IMR-90 (cell line): Measurements from ENCODE around the gene PADI6. TPM values are rescaled to one million over a fixed set of nuclear protein-coding genes. Genes with fewer than 3 reads are reported as not detected.

ENCODE experiments used
- ATAC-seq: fragments of 200-7000 bp; cut with Tn5 transposase; 2 replicates; pipeline ENCODE4 v1.9.1; 2020; ENCODE audit warnings: low read depth, mild to moderate bottlenecking, moderate library complexity
- BruUV-seq: library from RNA; stranded (reverse); fragments of 400-500 nt; replicated peaks from 2 replicates; lab custom pipeline; 2021; lab: Mats Ljungman, UMichigan
- CTCF ChIA-PET: fragments of 300-600 bp; formaldehyde crosslinking; extraction: SDS; loops from one replicate; lab custom pipeline; 2021; ENCODE audit warnings: antibody characterized with exemption; lab: Yijun Ruan, JAX
- POLR2A ChIA-PET: fragments of 300-600 bp; sonication (Branson Sonifier 250); formaldehyde crosslinking; loops from one replicate; lab custom pipeline; 2022; ENCODE audit warnings: antibody characterized with exemption; ENCODE audit not compliant: unreplicated experiment; lab: Charles Lee
- DNase-seq: peaks from one replicate; pipeline ENCODE4 v3.0.0; 2013
- H2AFZ ChIP-seq: replicated peaks from 2 replicates; pipeline ENCODE3; 2013; ENCODE audit warnings: low read length, mild to moderate bottlenecking; ENCODE audit not compliant: poor library complexity
- H2AK5ac ChIP-seq: 2 replicates; pipeline ENCODE4 v1.6.1; 2013; ENCODE audit warnings: low read depth, low read length, inconsistent platforms
- H2AK9ac ChIP-seq: replicated peaks from 2 replicates; pipeline ENCODE3; 2013; ENCODE audit warnings: mild to moderate bottlenecking, low read depth, low read length, moderate library complexity; ENCODE audit not compliant: poor library complexity
- H2BK120ac ChIP-seq: 2 replicates; pipeline ENCODE4 v1.6.1; 2013; ENCODE audit warnings: low read depth, low read length, inconsistent platforms
- H2BK15ac ChIP-seq: 3 replicates; pipeline ENCODE4 v1.6.1; 2013; ENCODE audit warnings: low read depth, low read length, inconsistent platforms
- H2BK20ac ChIP-seq: 2 replicates; pipeline ENCODE4 v1.6.1; 2013; ENCODE audit warnings: low read depth, mild to moderate bottlenecking, inconsistent platforms, low read length, moderate library complexity
- H2BK5ac ChIP-seq: 2 replicates; pipeline ENCODE4 v1.6.1; 2013; ENCODE audit warnings: mild to moderate bottlenecking, low read depth, low read length, inconsistent platforms; ENCODE audit not compliant: poor library complexity, severe bottlenecking
- H3K14ac ChIP-seq: replicated peaks from 2 replicates; pipeline ENCODE4 v1.6.1; 2013; ENCODE audit warnings: low read depth, low read length, inconsistent platforms
- H3K18ac ChIP-seq: 2 replicates; pipeline ENCODE4 v1.6.1; 2013; ENCODE audit warnings: low read depth, low read length, control low read depth
- H3K23ac ChIP-seq: 2 replicates; pipeline ENCODE4 v1.6.1; 2013; ENCODE audit warnings: low read depth, low read length, inconsistent platforms
- H3K27ac ChIP-seq: 2 replicates; pipeline ENCODE4 v1.5.1; 2013; ENCODE audit warnings: mild to moderate bottlenecking, control low read depth, low read length; ENCODE audit not compliant: insufficient read depth
- H3K27me3 ChIP-seq: 2 replicates; pipeline ENCODE4 v1.6.1; 2013; ENCODE audit warnings: low read length; ENCODE audit not compliant: control insufficient read depth, insufficient read depth
- H3K36me3 ChIP-seq: 2 replicates; pipeline ENCODE4 v1.6.1; 2013; ENCODE audit warnings: low read length, mixed read lengths; ENCODE audit not compliant: control insufficient read depth, insufficient read depth
- H3K4ac ChIP-seq: 2 replicates; pipeline ENCODE4 v1.6.1; 2013; ENCODE audit warnings: low read depth, low read length, inconsistent platforms
- H3K4me1 ChIP-seq: 2 replicates; pipeline ENCODE4 v1.6.1; 2013; ENCODE audit warnings: low read length, mixed read lengths; ENCODE audit not compliant: control insufficient read depth, insufficient read depth
- H3K4me2 ChIP-seq: 2 replicates; pipeline ENCODE4 v1.6.1; 2013; ENCODE audit warnings: low read depth, mild to moderate bottlenecking, control low read depth, low read length, moderate library complexity
- H3K4me3 ChIP-seq: 2 replicates; pipeline ENCODE4 v1.5.1; 2013; ENCODE audit warnings: low read depth, mild to moderate bottlenecking, control low read depth, low read length, moderate library complexity; ENCODE audit not compliant: insufficient read depth
- H3K56ac ChIP-seq: 2 replicates; pipeline ENCODE4 v1.6.1; 2013; ENCODE audit warnings: low read length, inconsistent platforms; ENCODE audit not compliant: insufficient read depth; ENCODE audit errors: extremely low read depth
- H3K79me1 ChIP-seq, 2 experiments: 2 replicates each; pipeline ENCODE4 v1.6.1; 2013; ENCODE audit warnings: low read length in 2 of 2, inconsistent platforms in 1 of 2, low read depth in 1 of 2
- H3K9ac ChIP-seq: 2 replicates; pipeline ENCODE4 v1.6.1; 2013; ENCODE audit warnings: low read depth, low read length, control low read depth
- H3K9me1 ChIP-seq: 2 replicates; pipeline ENCODE4 v1.6.1; 2013; ENCODE audit warnings: low read length, inconsistent platforms; ENCODE audit not compliant: insufficient read depth
- H3K9me3 ChIP-seq: 2 replicates; pipeline ENCODE4 v1.6.1; 2013; ENCODE audit warnings: low read length; ENCODE audit not compliant: control insufficient read depth, insufficient read depth
- H4K20me1 ChIP-seq: 2 replicates; pipeline ENCODE4 v1.6.1; 2013; ENCODE audit warnings: low read length, inconsistent platforms; ENCODE audit not compliant: insufficient read depth
- H4K5ac ChIP-seq: 2 replicates; pipeline ENCODE4 v1.6.1; 2013; ENCODE audit warnings: mild to moderate bottlenecking, low read depth, low read length, control low read depth
- H4K8ac ChIP-seq, 2 experiments: 2 replicates each; pipeline ENCODE4 v1.6.1; 2013; ENCODE audit warnings: low read depth in 2 of 2, low read length in 2 of 2, control low read depth in 1 of 2, inconsistent platforms in 1 of 2
- H4K91ac ChIP-seq: 2 replicates; pipeline ENCODE4 v1.6.1; 2013; ENCODE audit warnings: low read depth, low read length, inconsistent platforms; ENCODE audit not compliant: insufficient read depth
- BHLHE40 ChIP-seq: fragments of 150-350 bp; IDR thresholded peaks from 2 replicates; pipeline ENCODE4 v1.6.1; 2016; ENCODE audit warnings: mild to moderate bottlenecking, low read depth, low read length
- CHD1 ChIP-seq: IDR thresholded peaks from 2 replicates; pipeline ENCODE4 v1.6.1; 2012; ENCODE audit warnings: low read depth, low read length, improper control_type of control experiment
- FOS ChIP-seq: fragments of 150-350 bp; IDR thresholded peaks from 2 replicates; pipeline ENCODE4 v1.6.1; 2016; ENCODE audit warnings: low read depth, low read length
- MAFK ChIP-seq: IDR thresholded peaks from 2 replicates; pipeline ENCODE4 v1.6.1; 2012; ENCODE audit warnings: low read depth, low read length, improper control_type of control experiment
- MAZ ChIP-seq: IDR thresholded peaks from 2 replicates; pipeline ENCODE4 v1.6.1; 2012; ENCODE audit warnings: low read depth, mild to moderate bottlenecking, low read length, improper control_type of control experiment, moderate library complexity, borderline replicate concordance
- NFE2L2 ChIP-seq: fragments of 150-350 bp; IDR thresholded peaks from 2 replicates; pipeline ENCODE4 v1.6.1; 2016; ENCODE audit warnings: low read depth, mild to moderate bottlenecking, low read length
- RAD21 ChIP-seq: IDR thresholded peaks from 2 replicates; pipeline ENCODE4 v1.6.1; 2012; ENCODE audit warnings: low read length, improper control_type of control experiment
- USF2 ChIP-seq: fragments of 150-350 bp; IDR thresholded peaks from 2 replicates; pipeline ENCODE4 v1.6.1; 2017; ENCODE audit warnings: mild to moderate bottlenecking, antibody characterized with exemption, low read length, low read depth
- WGBS, 2 experiments: methylation state at CpG; one replicate each; pipeline versions ENCODE4 v1.1.5 to v1.1.7; 2013; ENCODE audit warnings: missing lambda C conversion rate in 2 of 2; ENCODE audit not compliant: insufficient read length in 1 of 2; ENCODE audit errors: extremely low coverage in 2 of 2; 5-methylcytosine and 5-hydroxymethylcytosine counted together
- dilution Hi-C: fragments of 300-500 bp; cut with HindIII; formaldehyde crosslinking; loops from one replicate; pipeline ENCODE4 v1.14.3; 2018; ENCODE audit warnings: low sequenced_read_pairs; ENCODE audit not compliant: unreplicated experiment
- in situ Hi-C: fragments of 300-500 bp; cut with MboI; formaldehyde crosslinking; loops from 3 replicates; pipeline ENCODE4 v1.14.3; 2019; ENCODE audit warnings: low sequenced_read_pairs, inconsistent platforms, mixed read lengths
- intact Hi-C: fragments of 100-400 bp; cut with micrococcal nuclease; formaldehyde crosslinking; loops from 2 replicates; pipeline ENCODE4 v1.10.0; 2022
- polyA plus RNA-seq, 3 experiments: library from polyadenylated mRNA; depleted of rRNA; stranded (reverse); fragments of >200 nt; gene quantifications; 2 replicates each; pipeline ENCODE4 v1.2.3, GENCODE V29; 2012; ENCODE audit warnings: low replicate concordance in 1 of 3
- total RNA-seq: library from RNA; depleted of rRNA; stranded (reverse); fragments of >200 nt; gene quantifications from 2 replicates; pipeline ENCODE4 v1.2.3, GENCODE V29; 2012
- TF ChIP-seq, protein P1 (sequence below): conservative IDR thresholded peaks from 2 replicates; pipeline ENCODE4 v1.5.1; 2012; ENCODE audit warnings: mild to moderate bottlenecking, low read depth, low read length, improper control_type of control experiment

PADI6 gene
- total and polyA plus RNA-seq, 2 of the 4 experiments (the other 2 are of a cell fraction) = not detected

DNA sequence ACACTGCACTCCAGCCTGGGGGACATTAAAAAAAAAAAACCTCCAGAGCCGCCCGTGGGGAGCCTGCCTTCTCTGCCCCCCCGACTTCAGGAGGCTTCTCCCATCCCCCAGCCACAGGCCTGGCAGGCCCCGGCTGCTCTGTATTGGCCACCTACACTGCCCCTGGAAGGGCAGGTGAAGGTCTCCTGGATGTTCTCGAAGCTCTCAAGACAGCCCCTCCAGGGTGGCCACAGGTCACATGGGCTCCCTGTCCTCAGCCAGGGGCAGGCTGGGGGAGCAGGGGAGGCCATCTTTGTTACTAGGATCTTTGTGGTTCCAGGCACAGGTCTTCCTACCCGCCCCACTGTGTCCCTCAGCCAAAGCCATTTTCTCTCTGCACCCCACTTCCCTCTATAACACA is 32.8 kb downstream of the PADI6 start:
- Histone ChIP-seq H3K9me3 (no peaks in the 10 kb centered on the region), H4K20me1 (peaks cover 14% of the 10 kb centered on the region), H3K4me3 (no peak overlapping the region), H3K4me2 (no peak overlapping the region), H3K23ac (no peak overlapping the region), H2BK5ac (no peak overlapping the region), H3K4ac (no peak overlapping the region), H3K9me1 (no peaks in the 10 kb centered on the region; the same call in 1 of the 2 replicates), H2AK9ac (no peak overlapping the region), H3K36me3 (peaks cover 17% of the 10 kb centered on the region), H3K9ac (no peak overlapping the region), H3K56ac (no peak overlapping the region), H3K4me1 (peaks cover 2% of the 10 kb centered on the region; the same call in 1 of the 2 replicates), H4K5ac (no peak overlapping the region), H2BK15ac (no peak overlapping the region), H3K79me1 (peaks cover 0 to 7% of the 10 kb centered on the region in 2 experiments; a peak in 1 of 4 replicates), H3K27me3 (no peaks in the 10 kb centered on the region), H3K14ac (no peak overlapping the region), H4K91ac (no peak overlapping the region), H4K8ac (no peak overlapping the region), H3K18ac (no peak overlapping the region), H2AK5ac (no peak overlapping the region), H3K27ac (no peak overlapping the region), H2BK20ac (no peak overlapping the region), H2BK120ac (no peak overlapping the region), H2AFZ (no peak overlapping the region)
- ChIA-PET CTCF (no interaction called here), POLR2A (no interaction called here)
- in situ Hi-C loops (loop anchor here (5.0 kb wide), 2 partner anchors 278 to 343 kb away; no protein-coding TSS in a partner anchor), intact Hi-C loops (loop anchor here (5.0 kb wide), 1 partner anchor 168 kb away; no protein-coding TSS in a partner anchor), dilution Hi-C loops (no loop called here)
- no CpG with 5 or more reads among the region's 6 CpGs for WGBS, 2 experiments
- DNase-seq (no peak), ATAC-seq (no peak)
- BruUV-seq = no TSS peak
- TF ChIP-seq MAFK (no peak), FOS (no peak), RAD21 (no peak), NFE2L2 (no peak), USF2 (no peak), CHD1 (no peak), MAZ (no peak), BHLHE40 (no peak)
- TF ChIP-seq, protein P1, sequence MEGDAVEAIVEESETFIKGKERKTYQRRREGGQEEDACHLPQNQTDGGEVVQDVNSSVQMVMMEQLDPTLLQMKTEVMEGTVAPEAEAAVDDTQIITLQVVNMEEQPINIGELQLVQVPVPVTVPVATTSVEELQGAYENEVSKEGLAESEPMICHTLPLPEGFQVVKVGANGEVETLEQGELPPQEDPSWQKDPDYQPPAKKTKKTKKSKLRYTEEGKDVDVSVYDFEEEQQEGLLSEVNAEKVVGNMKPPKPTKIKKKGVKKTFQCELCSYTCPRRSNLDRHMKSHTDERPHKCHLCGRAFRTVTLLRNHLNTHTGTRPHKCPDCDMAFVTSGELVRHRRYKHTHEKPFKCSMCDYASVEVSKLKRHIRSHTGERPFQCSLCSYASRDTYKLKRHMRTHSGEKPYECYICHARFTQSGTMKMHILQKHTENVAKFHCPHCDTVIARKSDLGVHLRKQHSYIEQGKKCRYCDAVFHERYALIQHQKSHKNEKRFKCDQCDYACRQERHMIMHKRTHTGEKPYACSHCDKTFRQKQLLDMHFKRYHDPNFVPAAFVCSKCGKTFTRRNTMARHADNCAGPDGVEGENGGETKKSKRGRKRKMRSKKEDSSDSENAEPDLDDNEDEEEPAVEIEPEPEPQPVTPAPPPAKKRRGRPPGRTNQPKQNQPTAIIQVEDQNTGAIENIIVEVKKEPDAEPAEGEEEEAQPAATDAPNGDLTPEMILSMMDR = no peak
